Measurements from ENCODE around the gene CHRNA1.

CHRNA1 gene

DNA sequence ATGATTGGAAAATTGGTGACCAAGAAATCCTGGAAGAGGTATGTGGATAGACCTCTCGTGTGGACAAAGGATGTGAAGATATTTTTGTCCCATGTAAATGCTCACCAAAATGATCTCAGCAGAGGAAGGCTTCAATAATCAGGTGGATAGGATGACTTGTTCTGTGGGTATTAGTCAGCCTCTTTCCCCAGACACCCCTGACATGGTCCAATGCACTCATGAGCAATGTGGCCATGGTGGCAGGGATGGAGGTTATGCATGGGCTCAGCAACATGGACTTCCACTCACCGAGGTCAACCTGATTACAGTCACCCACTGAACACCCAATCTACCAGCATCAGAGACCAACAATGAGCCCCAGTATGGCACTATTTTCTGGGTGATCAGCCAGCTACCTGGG, 20.2 kb downstream of the CHRNA1 start:
- ChIA-PET CTCF (interaction anchor here (0.8 to 13.1 kb wide), 3 partner anchors 9 to 245 kb away, joined by 3 to 345 read pairs (median 3); no protein-coding TSS in a partner anchor), POLR2A (no interaction called here)
- TF ChIP-seq, protein P1, sequence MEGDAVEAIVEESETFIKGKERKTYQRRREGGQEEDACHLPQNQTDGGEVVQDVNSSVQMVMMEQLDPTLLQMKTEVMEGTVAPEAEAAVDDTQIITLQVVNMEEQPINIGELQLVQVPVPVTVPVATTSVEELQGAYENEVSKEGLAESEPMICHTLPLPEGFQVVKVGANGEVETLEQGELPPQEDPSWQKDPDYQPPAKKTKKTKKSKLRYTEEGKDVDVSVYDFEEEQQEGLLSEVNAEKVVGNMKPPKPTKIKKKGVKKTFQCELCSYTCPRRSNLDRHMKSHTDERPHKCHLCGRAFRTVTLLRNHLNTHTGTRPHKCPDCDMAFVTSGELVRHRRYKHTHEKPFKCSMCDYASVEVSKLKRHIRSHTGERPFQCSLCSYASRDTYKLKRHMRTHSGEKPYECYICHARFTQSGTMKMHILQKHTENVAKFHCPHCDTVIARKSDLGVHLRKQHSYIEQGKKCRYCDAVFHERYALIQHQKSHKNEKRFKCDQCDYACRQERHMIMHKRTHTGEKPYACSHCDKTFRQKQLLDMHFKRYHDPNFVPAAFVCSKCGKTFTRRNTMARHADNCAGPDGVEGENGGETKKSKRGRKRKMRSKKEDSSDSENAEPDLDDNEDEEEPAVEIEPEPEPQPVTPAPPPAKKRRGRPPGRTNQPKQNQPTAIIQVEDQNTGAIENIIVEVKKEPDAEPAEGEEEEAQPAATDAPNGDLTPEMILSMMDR (IDR thresholded peaks at IDR 0.05; ENCODE audit: insufficient read depth, low read length, missing control alignments): no peak
- H3K4me3 ChIP-seq (ENCODE audit: low read depth, low read length): no peak overlapping the region
- no peak for DNase-seq (ENCODE audit: low read depth, low spot score)

DNA sequence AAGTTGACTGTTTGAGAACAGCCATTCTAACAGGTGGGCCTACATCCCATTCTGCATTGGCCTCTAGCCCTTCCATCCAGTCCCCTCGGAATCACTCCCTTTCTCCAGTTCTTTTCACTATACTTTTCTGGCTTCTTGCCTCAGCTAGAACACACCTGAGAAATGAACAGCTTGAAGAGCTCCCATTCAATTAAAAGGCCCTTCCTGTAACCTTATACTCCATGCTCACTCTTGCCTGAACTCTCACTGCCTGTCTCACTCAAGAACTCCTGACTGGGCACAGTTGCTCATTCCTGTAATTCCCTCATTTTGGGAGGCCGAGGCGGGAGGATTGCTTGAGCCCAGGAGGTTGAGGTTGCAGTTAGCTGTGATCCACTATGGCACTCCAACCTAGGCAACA, 23.6 kb downstream of the CHRNA1 start:
- TF ChIP-seq, protein P1 (IDR thresholded peaks at IDR 0.05; ENCODE audit: insufficient read depth, low read length, missing control alignments): no peak
- ChIA-PET POLR2A (no interaction called here), CTCF (interaction anchor here (1.1 to 1.9 kb wide), 3 partner anchors 8 to 245 kb away, joined by 4 to 9 read pairs (median 4); no protein-coding TSS in a partner anchor)
- H3K4me3 ChIP-seq (ENCODE audit: low read depth, low read length): no peak overlapping the region
- no peak for DNase-seq (ENCODE audit: low read depth, low spot score)

- DNase-seq (ENCODE audit: low read depth, low spot score): no peak
- no peak overlapping the region for H3K4me3 ChIP-seq (ENCODE audit: low read depth, low read length)
- CTCF ChIA-PET: interaction anchor here (0.8 to 4.7 kb wide), 3 partner anchors 9 to 42 kb away, joined by 3 to 38 read pairs (median 4); no protein-coding TSS in a partner anchor
- POLR2A ChIA-PET: no interaction called here
- TF ChIP-seq, protein P1 (IDR thresholded peaks at IDR 0.05; ENCODE audit: insufficient read depth, low read length, missing control alignments): no peak
Measured at GRCh38 chr2:174738841-174739240, 25.4 kb downstream of the CHRNA1 start.

DNA sequence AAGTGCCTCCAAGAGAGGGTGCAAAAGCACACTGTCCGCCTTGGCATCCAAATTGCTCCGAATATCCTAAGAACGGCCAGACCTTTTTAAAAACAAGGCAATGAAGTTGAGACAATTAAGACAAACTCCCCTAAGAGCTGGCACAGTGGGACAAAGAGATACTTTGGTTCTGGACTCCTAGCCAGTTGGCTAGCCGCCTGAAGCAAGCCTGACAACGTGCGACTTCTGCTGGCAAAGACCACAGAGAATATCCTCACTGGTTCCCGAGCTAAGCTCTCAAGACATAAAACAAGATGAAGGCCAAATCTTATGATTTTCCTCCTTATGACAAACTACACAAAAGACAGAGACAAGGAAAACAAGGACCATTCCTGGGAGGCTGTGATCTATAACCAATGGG, 32.7 kb downstream of the CHRNA1 start:
- POLR2A ChIA-PET: no interaction called here
- TF ChIP-seq, protein P1 (IDR thresholded peaks at IDR 0.05; ENCODE audit: insufficient read depth, low read length, missing control alignments): no peak
- no peak overlapping the region for H3K4me3 ChIP-seq (ENCODE audit: low read depth, low read length)
- CTCF ChIA-PET: interaction anchor here (1.4 to 5.7 kb wide), 3 partner anchors 18 to 31 kb away, joined by 3 to 30 read pairs (median 9); no protein-coding TSS in a partner anchor
- DNase-seq (ENCODE audit: low read depth, low spot score): no peak

DNA sequence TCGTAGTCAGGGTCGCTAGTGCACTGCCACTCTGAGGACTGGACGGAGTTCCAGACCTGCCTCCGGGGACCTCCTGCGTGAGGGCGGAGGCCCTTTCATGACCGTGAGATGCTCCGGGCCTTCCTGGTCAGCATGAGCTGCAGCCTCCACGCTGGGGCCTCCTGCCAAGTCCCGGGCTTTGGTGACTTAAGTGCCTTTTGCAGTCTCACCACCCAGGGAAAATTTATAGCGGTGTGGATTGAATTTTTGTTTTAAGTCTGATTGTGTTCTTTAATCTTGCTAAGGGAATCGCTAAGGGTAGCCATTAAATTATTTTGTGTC, 33.6 kb downstream of the CHRNA1 start:
- CTCF ChIA-PET: interaction anchor here (1.1 to 5.7 kb wide), 3 partner anchors 19 to 34 kb away, joined by 4 to 30 read pairs (median 14); no protein-coding TSS in a partner anchor
- POLR2A ChIA-PET: interaction anchor here (0.6 kb wide), 1 partner anchor 261 kb away, joined by 3 read pairs; no protein-coding TSS in a partner anchor
- H3K4me3 ChIP-seq (ENCODE audit: low read depth, low read length): no peak overlapping the region
- TF ChIP-seq, protein P1 (IDR thresholded peaks at IDR 0.05; ENCODE audit: insufficient read depth, low read length, missing control alignments): no peak
- DNase-seq (ENCODE audit: low read depth, low spot score): no peak

GRCh38 chr2:174729797-174730697, 34.2 kb downstream of the CHRNA1 start:
- no peak for DNase-seq (ENCODE audit: low read depth, low spot score)
- CTCF ChIA-PET: interaction anchor here (0.6 to 5.7 kb wide), 4 partner anchors 20 to 33 kb away, joined by 3 to 30 read pairs (median 9); no protein-coding TSS in a partner anchor
- peak overlapping the region; percentile 40 for H3K4me3 ChIP-seq (ENCODE audit: low read depth, low read length)
- TF ChIP-seq, protein P1 (IDR thresholded peaks at IDR 0.05; ENCODE audit: insufficient read depth, low read length, missing control alignments): no peak
- POLR2A ChIA-PET: interaction anchor here (0.6 kb wide), 1 partner anchor 261 kb away, joined by 3 read pairs; no protein-coding TSS in a partner anchor

All from AG04449 (cell line).